ENCODE data around the gene HSD3B7.
A peak's percentile ranks its signal among the peaks of the same experiment; 100 is the strongest.
"Not testable (repeated sequence)": the region's sequence is repeated elsewhere in the genome, so short reads cannot be mapped to it uniquely, and the experiment has no call there.

Gene HSD3B7

DNA sequence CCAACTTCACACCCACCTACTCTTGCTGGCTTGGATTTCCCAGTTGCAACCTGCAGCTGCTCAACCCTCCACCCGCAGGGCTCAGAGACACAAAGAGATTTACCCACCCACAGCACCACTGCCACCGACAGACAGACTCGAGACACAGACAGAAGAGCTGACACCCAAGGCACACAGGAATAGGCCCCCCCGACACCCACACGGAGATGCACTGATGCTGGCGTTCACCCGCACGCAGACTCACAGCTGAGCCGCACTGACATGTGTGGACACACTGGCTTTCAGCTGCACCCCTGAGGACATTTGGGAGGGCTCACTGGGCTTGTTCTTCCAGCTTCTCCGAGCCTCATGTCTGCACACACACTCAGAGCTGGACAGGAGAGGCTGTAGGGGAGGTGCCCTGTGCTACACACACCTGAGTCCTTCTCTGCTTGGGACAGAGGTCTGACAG is 17.3 kb downstream of the HSD3B7 start:
- DNase-seq, result no peak

DNA sequence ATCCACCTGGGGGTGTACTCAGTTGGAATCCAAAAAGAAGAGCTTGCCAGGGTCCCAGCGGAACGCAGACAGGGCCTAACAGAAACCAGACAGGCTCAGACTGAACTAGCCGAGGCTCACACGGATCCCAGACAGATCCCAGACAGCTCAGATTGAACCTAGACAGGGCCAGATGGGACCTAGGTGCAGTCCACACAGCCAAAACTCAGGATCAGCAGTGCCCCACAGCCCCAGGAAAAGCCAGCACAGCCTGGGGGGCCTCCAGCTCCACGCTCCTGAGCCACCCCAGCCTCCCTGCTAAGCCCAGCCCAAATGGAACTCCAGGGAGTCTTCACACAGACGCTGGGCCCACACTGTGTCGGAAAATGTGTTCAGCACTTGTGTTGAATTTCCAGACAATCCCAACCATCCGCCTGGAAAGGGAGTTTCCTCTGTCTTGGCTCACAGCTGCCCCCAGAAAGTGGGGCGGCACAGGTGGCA is 17.9 kb downstream of the HSD3B7 start:
- DNase-seq, result no peak

DNA sequence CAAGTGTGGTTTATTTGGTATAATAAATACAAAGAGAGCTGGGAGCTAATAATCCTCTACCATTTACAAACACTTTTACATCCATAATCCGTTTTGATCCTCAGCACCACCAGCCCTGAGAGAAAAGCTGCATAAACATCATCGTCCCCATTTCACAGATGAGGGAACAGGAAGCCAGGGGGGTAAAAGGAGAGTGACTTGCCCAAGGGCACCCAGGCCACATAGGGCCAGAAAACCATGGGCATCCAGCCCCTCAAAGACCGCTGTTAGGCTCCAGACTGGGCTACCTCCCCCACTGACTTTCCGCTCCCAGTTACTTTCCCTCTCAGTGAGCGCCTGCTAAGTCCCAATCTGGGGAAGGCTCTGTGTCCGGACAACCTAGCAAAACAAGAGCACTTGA is 18.7 kb downstream of the HSD3B7 start:
- no peak for DNase-seq

DNA sequence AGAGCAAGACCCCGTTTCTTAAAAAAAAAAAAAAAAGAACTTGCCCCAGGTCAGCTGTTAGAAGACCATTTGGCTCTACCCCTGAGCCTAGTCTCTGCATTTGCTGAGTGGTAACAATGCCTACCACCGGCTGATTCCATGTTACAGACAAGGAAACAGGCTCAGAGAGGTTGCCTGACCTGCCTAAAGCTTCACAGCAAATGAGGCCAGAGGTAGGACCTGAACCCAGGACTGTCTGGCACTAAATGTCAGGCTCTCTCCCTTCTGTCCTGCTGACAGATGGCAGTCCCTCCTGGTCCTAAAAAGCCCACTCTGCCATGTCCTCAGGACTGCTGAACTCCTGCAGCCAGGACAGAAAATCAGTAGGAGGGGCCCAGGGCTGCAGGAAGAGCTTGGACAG is 19.7 kb downstream of the HSD3B7 start:
- DNase-seq, result no peak

DNA sequence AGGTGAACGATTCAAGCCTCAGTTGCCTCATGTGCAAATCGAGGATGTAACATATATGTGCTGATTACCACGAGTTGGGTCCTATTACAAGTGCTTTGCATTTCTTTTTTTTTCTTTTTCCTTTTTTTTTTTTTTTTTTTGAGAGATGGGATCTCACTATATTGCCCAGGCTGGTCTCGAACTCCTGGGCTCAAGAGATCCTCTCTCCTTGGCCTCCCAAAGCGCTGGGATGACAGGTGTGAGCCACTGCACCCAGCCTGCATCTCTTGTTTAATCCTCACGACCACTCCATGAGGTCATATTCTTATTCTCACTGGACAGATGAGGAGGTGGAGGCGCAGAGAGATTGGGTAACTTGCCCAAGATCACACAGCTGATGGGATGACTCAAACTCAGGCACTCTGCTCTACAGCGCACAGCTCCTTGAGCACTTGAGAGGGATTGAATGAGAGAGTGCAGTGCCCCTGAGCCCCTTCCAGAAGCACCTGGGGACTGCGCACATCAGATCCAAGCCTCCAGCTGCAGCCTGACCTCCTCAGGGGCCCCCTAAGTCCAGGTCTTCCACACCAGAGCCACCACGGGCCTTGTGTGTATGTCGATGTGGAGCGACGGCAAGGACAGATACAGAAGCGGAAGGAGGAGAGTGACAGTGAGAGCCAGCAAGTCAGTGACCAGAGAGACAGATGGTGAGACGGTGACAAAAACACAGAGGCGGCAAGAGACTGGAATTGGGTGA is 20.5 kb downstream of the HSD3B7 start:
- no peak for DNase-seq

DNA sequence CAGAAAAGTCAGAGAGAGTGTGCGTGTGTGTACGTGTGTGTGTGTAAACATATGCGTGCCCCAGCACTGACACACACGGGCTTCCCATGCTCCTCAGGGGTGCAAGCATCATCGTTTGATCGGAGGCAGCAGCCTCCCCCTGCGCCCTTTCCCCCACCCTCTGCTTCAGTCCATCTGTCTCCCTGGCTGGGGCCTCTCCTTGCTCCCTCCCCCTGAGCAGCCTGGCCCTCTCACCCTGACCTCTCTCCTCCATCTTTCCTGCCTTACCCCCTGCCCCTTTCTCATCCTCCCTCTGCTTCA is 21.0 kb downstream of the HSD3B7 start:
- DNase-seq, result no peak

DNA sequence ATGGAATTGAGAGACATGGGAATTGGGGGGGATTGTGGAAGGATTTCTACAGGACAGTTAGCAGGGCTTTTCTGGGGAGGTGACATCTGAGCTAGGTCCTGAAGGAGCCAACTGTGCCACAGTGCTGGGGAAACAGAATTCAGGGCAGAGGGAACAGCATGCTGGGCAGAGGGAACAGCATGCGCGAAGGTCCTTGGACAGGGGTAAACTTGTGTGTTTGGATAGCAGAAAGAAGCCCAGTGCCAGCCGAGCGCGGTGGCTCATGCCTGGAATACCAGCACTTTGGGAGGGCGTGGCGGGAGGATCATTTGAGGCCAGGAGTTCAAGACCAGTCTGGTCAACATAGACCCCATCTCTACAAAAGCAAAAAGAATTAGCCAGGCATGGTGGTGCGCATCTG is 21.6 kb downstream of the HSD3B7 start:
- no peak for DNase-seq

DNA sequence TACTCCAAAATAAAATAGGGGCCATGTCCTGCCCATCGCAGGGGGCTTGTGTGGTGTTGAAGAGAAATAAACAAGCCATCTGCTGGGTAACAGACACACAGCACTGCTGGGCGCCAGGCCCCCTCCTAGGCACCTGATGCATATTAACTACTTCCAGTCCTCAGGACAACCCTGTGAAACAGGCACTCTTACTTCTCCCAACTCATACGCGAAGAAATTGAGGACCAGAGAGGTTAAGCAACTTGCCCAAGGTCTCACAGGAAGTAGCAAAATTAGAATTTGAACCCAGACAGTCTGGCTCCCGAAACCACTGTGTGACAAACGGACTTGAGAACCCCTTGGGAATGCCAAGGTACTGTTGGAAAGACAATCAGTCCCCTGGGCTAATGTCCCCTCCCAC is 22.7 kb downstream of the HSD3B7 start:
- no peak for DNase-seq

DNA sequence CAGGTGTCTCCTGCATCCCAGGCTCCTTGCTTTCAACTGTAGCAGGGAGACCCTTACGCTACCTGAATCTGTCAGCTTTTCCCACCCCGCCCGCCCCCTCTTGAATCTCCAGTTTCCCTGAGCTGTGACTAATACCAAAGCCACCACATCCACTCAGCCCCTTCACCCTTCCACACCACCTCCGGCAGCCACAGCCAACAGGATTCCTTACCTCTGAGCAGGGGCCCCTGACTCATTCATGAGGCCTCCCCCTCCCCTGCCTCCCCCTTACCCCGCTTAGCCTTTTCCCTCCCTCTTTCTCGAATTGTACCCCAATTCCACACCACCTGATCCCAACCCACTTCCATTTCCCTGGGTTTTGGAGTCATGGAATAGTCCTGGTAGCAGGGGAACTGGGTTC is 23.1 kb downstream of the HSD3B7 start:
- no peak for DNase-seq

DNA sequence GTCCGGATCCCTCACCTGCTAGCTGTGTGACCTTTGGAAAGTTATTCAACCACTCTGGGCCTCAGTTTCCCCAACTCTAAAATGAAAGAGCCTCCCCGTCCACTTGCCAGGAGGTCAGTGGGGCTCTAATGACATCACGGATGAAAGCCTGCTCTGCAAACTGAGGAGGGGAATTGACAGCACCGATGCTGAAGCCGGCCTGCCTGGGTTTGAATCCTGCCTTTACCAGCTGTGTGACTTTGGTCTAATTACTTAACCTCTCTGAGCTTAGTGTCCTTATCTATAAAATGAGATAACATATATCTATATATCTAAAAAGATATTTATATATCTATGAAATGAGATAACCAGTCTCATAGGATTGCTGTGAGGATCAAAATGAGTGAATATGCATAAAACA is 23.5 kb downstream of the HSD3B7 start:
- no peak for DNase-seq

DNA sequence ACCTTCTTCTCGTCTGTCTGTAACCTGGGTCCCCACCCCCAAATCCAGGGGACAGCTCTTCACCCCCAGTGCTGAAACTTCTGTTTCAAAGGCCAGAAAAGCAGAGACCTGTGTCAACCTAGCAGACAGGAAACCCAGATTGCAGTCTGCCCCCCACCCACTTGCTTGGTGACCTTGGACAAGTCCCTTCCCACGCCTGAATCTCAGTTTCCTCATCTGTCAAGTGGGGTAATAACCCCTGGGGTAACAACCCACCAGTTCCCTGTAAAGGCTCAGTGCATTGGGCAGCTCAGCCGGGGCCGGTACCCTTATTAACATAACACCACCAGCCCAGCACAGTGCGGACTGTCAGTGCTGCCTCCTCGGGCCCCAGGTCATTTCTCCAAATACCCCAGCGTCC is 24.1 kb downstream of the HSD3B7 start:
- DNase-seq, result no peak

DNA sequence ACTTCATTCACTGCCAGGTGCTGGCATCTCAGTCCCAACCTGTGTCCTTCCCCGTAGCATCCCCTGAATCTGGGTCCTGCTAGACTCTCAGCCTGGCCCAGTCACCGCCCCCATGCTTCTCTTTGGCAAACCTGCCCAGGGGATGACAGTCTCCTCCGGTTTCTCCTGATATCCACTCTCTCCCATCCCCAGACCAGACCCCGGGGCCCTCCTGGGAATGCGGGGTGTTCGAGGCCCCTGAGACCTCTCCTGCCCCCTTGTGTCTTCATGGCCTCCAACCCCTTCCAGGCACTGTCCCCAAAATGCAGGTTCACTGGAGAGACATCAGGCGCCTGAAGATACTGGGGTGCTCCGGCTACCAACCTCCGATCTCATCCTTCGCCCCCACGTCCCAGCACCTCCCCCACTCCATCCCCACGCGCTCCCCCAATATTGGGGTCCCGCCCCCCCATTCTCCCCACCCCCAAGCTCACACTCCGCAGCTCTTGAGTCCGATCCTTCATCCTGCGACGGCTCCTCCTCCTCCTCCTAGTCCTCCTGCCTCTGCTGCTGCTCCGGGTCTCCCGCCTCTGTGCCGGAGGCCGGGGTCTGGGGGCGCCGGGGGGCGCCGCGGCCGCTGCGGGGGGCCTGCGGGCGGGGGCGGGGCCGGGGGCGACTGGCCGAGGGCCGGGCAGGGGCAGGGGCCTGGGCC is 25.0 kb downstream of the HSD3B7 start:
- no peak for DNase-seq

DNA sequence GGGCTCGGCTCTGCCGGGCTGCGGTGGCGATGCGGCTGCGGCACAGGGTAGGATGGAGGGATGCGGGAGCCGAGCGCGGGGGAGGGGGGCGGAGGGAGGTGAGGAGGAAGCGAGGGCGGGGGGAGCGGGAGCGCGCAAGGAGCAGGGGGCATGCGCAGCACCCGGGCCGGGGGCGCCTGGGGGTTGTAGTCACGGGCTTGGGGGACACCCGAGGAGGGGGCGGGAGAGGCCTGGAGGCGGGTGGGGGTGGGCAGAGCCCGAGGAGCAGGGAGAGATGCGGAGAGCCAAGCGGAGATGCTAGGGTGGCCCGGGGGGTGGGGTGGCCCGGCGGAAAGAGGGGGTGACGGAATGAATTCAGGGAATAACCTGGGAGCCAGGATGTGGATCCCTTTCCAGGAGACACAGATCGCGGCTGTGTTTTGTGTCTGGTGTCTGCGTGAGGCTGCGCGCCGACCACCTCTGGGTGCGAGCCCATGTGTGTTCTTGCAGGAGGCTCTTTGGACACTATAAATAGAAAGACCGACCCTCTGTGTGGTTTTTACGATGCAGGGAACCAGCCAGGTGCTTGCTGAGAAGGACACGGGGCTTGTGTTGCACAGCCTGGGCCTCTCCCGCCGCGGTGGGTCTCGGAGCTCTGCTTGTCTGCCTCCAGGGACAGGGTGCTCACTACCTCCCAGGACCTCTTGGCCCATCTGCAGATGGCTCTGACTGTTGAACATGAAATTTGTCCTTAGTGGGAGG is 25.7 kb downstream of the HSD3B7 start, which contains the start of gene STX1B:
Gene STX1B, minus strand, starts transcription at position 54 of the 741 bp plus-strand sequence. CDS start 242 bp downstream, outside the sequence.
- DNase-seq, result peak; percentile 50

DNA sequence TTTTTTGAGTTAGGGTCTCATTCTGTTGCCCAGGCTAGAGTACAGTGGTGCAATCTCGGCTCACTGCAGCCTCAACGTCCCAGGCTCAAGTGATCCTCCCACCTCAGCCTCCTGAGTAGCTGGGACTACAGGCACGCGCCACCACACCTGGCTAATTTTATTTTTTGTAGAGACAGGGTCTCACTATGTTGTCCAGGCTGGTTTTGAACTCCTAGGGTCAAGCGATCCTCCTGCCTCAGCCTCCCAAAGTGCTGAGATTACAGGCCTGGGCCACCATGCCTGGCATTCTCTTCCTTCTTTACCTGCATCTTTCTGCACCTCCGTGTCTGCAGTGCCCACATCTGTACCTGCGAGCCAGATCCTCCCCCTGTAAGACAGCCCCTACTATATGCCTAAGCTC is 26.8 kb downstream of the HSD3B7 start:
- DNase-seq, result not testable (repeated sequence)

DNA sequence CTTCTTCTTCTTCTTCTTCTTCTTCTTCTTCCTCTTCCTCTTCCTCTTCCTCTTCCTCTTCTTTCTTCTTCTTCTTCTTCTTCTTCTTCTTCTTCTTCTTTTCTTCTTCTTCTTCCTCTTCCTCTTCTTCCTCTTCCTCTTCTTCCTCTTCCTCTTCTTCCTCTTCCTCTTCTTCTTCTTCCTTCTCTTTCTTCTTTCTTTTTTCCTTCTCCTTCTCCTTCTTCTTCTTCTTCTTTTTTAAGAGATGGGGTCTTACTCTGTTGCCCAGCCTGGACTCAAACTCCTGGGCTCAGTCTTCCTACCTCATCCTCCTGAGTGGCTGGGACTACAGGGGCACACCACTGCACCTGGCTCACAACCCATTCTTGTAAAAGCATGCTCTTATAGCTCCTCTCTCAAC is 28.3 kb downstream of the HSD3B7 start:
- DNase-seq, result not testable (repeated sequence)

DNA sequence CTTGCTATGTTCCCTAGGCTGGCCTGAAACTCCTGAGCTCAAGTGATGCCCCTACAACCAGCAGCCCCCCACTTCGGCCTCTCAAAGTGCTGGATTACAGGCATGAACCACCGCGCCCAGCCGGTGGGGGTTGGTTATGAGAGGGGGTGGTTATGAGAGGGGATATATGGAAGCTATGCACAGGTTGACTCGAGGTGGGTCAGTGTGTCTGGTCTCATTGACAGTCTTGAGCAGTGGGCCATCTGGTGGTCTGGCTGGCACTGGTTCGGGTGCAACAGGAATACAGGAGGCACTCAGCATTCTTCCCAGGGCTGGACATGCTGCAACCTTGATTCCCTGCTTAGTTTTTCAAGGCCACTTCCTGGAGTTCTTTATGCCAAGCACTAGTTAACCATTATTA is 31.0 kb downstream of the HSD3B7 start:
- no peak for DNase-seq

DNA sequence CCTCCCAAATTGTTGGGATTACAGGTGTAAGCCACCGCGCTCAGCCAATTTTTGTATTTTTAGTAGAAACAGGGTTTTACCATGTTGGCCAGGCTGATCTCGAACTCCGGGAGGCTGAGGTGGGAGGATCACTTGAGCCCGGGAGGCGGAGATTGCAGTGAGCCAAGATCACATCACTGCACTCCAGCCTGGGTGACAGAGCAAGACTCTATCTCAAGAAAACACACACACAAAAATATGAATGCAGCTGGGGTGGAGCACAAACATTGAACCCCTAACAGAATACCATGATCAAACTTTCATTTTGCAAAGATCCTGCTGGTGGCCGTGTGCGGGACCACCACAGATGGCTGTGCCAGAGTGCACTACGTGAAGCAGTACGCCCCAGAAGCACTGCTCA is 32.7 kb downstream of the HSD3B7 start:
- DNase-seq, result not testable (repeated sequence)

DNA sequence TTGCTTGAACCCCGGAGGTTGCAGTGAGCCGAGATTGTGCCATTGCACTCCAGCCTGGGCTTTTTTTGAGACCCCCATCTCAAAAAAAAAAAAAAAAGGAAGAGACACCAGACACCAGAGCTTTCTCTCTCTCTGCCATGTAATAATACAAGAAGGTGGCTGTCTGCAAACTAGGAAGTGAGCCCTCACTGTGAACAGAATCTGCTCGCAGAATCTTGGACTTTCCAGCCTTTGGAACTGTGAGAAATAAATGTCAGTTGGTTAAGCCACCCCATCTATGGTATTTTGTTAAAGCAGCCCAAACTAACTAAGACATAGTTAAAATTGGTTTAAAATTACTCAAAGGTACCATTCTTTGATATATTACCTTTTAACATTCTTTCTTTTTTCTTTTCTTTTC is 35.5 kb downstream of the HSD3B7 start:
- no peak for DNase-seq

DNA sequence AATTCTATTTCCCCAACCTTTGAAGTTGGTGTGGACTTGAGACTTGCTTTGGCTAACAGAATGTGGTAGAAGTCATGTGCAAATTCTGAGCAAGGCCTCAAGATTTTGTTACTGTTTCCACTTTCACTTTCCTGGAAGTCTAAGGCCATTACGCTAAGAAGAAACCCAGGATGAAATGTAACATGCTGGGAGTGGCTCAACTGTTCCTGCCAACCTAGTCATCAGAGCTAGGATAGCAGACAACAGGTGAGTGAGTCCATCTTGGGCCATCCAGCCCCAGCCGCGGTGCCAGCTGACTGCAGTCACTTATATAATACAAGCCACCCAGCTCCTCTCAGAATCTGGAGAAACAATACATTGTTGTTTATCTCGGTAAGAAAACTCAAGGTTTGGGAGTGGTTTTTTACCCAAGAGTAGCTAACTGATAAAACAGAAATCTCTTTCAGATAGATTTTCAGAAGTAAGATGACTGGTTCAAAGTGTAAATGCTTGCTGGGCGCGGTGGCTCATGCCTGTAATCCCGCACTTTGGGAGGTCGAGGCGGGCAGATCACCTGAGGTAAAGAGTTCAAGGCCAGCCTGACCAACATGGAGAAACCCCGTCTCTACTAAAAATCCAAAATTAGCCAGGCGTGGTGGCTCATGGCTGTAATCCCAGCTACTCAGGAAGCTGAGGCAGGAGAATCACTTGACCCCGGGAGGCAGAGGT is 37.7 kb downstream of the HSD3B7 start:
- no peak for DNase-seq

DNA sequence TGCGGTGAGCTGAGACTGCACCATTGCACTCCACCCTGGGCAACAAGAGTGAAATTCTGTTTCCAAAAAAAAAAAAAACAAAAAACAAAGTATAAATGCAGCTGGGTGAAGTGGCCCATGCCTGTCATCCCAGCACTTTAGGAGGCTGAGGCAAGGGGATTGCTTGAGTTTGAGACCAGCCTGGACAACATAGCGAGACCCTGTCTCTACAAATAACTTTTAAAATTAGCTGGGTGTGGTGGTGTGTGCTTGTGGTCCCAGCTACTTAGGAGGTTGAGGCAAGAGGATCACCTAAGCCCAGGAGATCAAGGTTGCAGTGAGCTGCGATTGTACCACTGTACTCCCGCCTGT is 38.2 kb downstream of the HSD3B7 start:
- no peak for DNase-seq

DNA sequence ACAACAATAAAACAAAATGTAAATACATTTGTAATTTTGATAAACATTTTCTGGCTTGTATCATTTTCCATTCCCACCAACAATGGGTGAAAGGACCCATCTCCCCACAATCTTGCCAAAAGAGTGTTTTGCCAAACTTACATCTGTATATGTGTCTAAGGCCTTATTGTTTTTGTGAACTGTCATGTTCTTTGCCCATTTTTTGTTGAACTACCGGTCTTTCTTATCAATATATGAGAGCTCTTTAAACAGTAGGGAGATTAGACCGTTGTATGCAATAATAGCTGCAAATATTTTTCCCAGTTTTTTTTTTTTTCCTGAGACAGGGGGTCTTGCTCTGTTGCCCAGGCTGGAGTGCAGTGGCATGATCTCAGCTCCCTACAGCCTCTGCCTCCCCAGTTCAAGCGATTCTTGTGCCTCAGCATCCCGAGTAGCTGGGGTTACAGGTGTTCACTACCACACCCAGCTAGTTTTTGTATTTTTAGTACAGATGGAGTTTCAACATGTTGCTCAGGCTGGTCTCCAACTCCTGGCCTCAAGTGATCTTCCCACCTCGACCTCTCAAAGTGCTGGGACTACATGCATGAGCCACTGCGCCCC is 38.7 kb downstream of the HSD3B7 start:
- no peak for DNase-seq

DNA sequence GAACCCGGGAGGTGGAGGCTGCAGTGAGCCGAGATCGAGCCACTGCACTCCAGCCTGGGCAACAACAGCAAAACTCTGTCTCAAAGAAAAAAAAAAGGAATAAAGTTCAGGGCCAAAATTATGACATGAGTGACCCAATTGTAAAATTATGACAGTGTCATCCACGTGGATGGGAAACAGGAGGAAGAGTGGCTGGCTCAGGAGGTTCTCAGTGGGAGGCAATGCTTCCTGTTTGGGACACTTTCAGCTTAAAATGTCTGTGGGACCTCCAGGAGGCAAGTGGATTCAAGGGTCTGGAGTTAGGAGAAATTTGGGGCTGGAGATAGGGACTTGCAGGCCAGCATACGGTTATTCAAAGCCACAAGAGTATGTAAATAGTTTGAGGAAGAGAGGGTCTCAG is 40.3 kb downstream of the HSD3B7 start:
- DNase-seq, result no peak

DNA sequence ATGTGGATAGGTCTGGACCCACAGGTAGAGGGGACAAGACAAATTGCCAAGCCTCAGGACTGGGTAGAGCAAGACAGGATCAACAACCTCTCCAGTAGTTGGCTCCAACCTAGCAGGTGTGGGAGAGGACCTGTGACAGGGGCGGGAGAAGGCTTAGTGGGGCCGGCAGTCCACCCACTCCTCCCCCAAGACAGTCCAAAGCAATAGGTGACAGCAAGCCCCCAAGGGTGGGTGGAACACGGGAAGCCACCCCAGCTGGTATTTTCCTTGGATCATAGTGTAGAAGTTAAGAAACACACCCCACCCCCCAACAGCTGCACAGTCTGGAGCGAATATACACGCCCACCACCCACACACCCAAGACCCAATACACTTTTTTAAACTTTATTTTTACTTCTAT is 44.3 kb downstream of the HSD3B7 start:
- DNase-seq, result no peak

Measured in CD4-positive, alpha-beta T cell treated with Interleukin-17A for 1 hour (primary cell).